CD4-positive, alpha-beta T cell treated with Interleukin-17A for 4 hours (primary cell): ENCODE measurements around the gene BTG4.

Experiments used
- DNase-seq: peaks from one replicate; pipeline ENCODE4 v3.0.0-alpha.2; 2020; ENCODE audit warnings: mixed read lengths

Gene BTG4

DNA sequence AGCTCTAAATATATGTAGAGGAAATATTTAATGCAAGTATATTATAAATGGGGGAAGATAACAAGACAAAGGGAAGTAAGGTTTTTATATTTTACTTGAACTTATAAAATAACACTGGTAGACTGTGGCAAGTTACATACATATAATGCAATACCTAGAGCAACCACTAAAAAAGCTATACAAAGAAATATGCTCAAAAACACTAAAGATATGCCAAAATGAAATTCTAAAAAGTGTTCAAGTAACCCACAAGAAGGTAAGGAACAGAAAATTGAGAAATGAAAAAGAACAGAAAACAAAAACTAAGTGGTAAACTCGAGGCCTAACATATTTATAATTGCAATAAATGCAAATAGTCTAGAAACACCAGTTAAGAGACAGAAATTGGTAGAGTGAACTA is 32.5 kb downstream of the BTG4 start:
- no peak for DNase-seq

DNA sequence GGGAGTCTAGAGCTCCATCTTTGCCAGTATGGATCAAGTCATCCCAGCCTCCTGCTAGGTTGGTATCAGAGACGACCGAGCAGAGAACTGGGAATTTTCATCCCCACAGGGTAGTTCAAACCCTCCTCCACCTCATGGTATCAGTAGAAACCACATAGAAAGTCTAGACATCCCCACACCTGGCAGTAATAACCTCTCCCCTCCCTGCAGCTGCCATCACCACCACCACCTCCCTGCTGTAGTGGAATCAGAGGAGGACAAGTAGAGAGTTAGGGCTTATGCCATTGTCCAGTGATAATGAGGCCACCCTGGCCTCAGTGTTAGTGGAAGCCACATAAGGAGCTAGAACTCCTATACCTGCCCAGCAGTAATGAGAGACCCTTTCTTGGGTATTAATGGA is 34.3 kb downstream of the BTG4 start:
- DNase-seq, result no peak

DNA sequence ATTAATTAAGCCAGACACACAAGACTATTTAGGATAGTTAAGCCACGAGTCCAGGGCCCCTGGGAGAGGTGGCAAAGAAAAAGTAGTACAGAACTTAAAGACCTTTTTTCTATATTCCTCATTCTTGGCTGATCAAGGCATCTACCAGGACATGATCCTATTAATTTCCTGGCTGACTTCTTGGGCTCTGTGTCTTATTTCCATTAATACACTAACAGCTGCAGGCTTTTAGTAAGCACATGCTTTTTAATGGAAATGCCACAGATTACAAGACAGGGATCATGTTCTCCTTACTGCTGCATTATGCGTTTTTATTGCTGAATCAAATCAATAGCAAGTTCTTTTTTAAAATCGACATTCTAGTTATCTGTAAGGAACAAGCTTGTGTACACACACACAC is 35.2 kb downstream of the BTG4 start:
- DNase-seq, result no peak

DNA sequence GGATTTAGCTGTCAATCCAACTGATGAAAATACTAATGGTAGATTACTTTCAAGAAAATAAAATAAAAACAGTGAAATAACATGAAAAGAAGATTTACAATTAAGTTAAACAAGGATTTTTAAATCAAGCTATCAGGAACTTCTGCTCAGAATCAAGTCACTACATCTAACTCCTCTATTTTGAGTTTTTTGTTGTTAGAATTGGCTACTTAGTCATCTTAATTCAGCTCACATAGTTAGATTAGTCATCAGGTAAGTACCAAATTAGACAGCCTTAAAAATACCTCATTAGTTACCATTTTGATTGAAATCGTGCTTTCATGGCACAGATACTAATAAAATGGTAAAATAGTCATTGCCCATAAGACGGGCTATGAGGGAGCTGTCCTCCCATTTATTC is 35.8 kb downstream of the BTG4 start:
- DNase-seq, result no peak

DNA sequence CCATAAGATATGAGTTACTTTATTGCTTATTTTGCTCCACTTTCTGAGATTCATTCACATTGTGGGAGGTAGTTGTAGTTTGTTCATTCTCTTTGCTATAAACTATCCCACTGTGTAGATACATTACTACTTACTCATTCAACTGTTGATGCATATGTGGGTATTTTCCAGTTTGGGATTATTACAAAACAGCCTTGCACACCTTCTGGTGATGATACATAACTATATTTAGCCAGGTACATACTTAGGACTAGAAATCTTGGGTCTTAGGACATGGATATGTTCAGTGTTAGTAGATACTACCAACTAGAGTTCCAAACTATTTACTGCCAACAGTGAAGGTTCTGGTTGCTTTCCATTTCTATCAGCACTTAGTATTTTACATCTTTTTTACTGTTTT is 37.8 kb downstream of the BTG4 start:
- no peak for DNase-seq

DNA sequence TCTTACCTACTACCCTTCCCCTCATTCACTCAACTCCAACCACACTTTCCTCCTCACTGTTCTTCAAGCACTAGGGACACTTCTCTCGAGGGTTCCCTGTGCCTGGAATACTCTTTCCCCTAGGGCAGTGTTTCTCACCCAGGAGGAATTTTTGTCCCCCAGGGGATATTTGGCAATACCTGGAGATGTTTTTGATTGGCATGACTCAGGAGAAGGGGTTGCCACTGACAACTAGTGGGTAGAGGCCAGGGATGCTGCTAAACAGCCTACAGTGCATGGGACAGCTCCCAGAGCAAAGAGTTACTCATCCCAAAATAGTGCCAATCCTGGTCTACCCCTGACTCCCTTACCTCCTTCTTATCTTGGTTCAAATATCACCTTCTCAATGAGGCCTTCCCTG is 40.0 kb downstream of the BTG4 start:
- no peak for DNase-seq

DNA sequence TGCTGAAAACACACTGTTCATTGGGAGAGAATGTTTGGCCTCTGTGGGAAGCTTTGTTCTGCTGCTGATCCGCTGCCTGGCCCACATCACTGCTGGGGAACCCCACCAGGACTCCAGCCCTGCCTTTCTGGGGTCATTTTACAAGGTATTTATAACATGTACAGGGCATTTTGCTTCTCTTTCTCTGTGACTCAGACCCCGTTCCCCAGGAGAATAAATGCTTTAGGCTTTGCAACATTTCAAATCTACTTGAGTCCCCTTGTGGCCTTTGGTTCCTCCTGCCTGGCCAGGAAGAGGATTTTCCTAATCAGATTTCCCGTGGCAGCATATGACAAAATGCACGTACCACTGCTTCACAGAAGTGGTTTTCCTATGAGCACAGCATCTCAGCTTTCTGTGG is 43.0 kb downstream of the BTG4 start:
- no peak for DNase-seq

DNA sequence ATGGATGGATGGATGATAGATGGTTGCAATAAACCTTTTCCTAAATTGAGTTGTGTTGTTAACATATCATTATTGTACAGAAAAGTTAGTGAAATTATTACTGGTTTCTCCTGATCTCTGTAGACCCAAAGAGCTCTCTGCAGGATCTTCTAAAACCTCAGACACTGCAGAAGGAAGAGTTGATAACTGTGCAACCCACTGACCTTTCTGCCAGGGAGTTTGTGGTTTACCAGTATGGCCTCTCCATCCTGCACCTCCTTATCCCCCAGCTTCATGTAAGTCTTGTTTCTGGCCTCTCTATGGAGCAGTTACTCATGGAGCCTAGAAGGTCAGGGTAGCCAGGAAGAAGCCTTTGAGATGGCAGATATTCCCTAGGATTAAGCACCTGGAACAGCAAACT is 45.6 kb downstream of the BTG4 start:
- DNase-seq, result no peak

DNA sequence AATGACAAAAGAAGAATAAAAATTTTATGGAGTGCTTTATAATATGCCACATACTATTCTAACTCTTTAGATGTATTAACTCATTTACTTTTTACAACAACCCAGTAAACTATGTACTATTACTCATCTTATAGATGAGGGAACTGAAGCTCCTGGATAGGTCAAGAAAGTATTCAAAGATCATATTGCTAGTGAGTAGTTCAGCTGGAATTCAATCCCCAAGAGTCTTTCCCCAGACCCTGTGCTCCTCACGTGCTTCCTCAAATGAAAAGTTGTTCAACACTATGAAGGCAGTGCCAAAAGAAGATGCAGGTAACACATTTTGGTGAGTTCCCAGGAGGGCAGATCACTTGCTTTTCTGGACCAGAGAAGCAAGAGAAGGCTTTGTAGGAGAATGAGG is 46.8 kb downstream of the BTG4 start:
- DNase-seq, result no peak

DNA sequence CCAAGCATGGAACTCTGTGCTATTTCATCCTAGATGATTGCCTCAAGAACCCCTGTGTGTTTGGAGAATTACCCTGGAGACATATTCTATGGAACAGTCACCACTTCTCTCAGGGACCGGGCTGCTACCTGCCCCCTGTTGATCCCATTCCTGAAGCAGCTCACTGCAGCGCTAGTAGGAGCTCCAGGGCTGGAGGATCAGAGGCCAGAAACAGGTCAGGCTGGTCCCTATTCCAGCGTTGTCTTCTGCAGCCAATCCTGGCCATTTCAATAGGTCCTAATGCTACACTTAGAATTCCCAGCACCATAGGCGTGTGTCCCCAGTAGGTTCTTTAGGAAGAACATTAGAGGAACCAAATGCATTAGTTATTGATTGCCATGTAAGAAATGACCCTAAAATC is 48.9 kb downstream of the BTG4 start:
- no peak for DNase-seq

DNA sequence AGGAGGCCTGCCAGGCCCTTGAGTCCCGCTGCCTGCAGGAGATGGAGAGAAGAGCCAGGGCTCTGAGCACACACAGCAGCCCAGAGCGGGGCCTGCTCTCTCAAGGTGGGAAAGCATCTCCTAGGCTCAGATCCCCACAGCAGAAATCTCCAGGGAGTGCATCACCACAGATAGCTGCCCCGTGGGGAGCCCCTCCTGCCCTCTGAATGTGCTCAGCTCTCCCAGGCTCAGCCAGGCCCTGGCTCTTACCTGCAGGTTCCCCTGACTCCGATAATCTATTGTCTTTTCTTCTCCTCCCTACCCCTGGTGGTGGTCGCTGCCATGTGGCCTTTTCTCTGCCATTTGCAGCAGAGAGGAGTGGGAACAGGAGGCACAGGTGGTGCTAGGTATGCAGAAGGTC is 49.9 kb downstream of the BTG4 start:
- DNase-seq, result no peak

DNA sequence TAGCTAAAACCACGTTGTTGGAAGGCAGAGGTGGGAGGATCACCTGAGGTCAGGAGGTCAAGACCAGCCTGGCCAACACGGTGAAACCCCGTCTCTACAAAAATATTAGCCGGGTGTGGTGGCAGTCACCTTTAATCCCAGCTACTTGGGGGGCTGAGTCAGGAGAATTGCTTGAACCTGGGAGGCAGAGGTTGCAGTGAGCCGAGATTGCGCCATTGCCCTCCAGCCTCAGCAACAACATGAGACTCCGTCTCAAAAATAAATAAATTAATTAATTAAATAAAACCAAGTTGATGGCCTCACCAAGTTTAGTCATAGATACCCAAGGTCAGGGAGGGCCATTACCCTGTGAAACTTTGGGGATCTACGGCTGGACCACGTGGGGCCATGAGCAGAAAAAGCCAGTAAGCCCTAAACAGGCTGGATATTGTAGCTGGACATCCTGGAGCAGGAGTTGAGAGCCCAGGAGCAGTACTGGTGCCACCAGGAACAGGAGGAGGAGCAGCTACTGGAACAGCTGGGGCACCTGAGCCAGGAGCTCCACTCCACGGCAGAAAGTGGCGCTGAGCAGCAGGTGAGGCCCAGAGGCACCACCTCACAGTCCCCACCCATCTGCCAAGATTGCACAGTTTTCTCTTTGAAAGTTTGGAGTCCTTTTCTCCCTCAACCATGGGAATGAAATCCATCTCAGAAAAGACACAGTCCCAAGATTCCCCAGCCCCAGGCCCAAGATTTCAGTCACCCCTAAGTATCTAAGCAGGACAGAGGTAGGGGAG is 50.5 kb downstream of the BTG4 start:
- DNase-seq, result no peak

DNA sequence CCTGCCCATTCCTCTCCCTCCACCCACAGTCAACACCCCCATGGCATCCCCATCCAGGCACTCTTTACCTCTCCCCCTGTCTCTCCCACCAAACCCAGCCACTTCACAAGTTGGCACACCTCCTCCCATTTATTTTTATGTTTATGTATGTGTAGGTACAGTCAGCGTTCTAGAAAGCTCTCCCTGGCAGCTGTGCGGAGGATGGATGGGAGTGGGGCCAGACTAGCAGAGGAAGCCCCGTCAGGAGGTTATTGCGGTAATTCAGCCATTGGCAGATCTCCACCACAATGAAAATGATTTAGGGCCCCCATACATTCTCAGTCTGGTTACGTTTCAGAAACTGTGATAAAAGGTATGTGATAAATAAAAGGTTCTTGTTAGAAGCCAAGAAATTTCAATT is 51.3 kb downstream of the BTG4 start:
- no peak for DNase-seq

DNA sequence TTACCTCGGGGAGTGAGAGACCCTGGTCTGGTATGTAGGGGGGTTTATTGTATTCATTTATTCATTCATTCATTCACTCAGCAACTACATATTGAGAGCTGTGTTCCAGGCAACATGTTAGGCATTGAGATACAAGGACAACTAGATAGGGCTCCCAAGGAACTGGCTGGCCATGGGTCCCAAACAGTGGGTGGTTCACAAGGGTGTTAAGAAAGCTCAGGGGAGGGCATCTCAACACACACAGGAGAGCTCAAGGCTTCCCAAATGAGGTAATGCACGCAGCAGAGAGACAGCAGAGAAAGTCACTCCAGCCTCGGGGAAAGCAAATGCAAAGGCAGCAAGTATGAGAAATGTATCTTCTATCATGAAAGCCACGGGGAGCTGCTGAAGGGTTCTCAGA is 51.8 kb downstream of the BTG4 start:
- no peak for DNase-seq

DNA sequence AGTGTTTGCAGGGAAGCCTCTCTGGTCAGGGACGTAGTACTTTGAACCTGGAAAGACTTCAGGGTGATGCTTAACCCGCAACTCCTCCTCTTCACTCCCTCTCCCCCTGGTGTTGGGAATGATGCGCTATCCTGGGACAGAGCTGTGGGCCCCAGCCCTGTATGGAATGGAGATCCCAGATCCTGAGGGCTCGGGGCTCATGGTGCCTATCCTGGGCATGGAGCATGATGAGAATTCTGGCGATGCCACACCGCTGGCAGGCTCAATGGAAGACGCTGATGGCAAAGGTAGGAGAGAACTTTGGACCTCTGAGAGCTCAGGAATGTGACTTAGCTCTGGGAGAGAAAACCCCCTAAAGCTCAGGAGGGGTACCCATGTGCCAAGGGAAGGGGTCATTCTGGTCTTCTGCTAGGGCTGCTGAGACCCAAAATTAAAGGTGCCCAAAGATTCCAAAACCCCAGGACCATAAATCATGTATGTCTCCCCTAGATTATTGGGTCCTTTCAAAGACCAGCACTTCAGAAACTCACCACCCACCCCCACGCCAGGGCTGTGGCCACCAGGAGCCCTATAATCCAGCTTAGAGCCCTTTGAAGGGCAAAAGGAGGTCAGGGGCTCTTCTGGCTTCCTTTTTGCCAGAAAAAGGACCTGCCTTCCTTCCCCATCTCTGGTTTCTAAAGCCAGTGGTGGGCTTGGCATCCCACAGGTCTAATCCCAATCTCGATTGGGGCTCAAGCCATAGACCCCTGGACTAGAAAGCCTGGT is 52.5 kb downstream of the BTG4 start:
- no peak for DNase-seq

DNA sequence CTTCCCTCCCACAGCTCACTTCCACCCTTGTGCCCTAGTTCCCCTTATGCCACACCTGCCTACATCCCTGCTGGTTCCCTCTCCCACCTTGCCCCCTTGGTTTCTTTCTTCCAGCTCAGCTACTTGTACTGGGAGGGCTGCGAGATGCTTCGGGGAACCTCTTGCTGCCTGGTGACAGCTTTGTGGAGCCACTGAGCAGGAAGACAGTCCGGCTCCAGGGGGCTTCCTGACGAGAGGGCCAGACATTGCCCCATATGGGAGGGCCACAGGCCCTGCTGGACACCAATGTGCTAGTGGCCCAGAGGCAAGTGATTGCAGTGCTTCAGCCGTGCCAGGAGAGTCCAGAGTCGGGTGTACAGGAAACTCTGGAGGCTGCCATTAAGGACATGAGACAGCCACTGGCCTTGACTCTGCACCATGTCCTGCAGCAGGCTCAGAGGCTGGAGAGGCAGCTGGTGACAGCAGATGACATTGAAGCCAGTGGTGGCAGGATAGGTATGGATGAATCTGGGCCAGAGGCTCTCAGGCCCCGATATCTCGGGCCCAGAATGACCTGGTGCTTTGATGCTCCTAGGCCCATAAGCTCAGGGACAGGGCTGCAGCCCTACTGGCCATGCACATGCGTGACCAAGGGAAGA is 54.3 kb downstream of the BTG4 start:
- no peak for DNase-seq

DNA sequence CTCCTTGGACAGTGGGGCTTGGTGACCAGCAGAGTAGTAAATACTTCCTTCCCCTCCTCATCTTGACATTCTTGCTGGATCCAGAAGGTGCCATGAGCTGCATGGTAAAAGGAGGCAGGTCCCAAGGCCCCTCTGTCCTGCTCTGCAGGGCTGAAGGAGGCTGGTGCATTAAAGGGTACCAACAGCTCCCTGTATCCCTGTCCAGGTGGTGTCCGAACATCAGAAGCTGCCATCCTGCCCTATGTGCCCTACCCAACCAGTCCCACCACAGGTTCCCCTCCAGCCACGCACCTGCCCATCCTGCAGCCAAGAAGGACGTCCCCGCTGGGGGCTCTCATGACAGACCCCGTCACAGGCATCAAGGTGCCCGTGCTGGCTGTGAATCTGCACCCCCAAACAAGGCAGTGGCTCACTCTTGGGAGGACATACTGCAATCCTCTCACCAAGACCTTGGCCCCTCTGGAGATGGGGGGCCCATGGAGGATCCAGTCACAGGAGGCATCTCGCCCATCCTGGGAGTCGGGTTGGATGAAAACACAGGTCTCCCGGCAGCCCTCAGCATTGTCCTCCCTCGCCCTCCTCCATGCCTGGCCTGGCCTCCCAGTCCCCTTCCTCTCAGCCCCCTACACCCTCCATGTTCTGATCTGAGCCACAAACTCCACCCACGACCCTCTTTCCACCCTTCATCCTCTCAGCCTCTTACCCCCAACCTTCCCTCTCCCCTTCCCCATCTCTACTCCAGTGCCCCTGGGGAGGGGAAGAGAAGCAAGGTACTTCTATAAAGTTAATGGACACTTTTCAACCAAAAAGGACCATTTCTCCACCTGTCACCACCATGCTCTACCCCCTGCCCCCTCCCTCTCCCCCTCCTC is 55.1 kb downstream of the BTG4 start:
- no peak for DNase-seq

DNA sequence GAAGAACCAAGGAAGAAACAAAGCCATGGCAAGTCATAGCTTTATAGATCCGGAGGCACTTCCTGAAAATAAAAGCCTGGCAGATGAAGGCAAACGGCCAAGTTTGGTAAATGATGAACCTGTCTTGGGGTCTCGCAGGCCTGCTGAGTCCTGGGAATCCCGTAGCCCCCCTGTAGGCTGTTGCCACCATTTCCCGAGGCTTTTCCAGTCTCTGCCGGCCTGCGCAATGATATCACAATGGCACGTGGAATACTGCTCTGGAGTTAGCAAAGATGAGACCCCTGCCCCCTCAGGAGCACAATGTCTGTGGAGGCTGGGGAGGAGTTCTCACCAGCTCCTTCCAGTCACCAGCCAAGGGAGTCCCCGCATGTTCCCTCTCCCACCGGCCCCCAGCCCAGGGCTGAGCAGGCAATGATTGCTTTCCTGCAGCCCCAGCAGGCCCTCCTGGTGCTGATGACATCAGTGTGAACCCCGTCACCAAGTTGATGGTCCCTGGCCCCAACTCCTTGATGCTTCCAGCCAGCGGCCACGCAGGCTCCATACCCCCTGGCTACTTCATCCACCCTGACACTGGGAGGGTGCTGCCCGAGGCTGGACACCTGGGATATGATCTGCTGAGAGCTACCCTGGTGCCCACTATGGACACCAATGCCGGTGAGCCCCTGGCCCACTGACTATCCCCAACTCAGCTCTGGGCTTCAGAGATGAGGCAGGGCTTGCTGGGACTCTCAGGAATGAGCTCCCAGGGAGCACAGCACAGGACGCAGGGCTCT is 55.9 kb downstream of the BTG4 start:
- DNase-seq, result no peak

DNA sequence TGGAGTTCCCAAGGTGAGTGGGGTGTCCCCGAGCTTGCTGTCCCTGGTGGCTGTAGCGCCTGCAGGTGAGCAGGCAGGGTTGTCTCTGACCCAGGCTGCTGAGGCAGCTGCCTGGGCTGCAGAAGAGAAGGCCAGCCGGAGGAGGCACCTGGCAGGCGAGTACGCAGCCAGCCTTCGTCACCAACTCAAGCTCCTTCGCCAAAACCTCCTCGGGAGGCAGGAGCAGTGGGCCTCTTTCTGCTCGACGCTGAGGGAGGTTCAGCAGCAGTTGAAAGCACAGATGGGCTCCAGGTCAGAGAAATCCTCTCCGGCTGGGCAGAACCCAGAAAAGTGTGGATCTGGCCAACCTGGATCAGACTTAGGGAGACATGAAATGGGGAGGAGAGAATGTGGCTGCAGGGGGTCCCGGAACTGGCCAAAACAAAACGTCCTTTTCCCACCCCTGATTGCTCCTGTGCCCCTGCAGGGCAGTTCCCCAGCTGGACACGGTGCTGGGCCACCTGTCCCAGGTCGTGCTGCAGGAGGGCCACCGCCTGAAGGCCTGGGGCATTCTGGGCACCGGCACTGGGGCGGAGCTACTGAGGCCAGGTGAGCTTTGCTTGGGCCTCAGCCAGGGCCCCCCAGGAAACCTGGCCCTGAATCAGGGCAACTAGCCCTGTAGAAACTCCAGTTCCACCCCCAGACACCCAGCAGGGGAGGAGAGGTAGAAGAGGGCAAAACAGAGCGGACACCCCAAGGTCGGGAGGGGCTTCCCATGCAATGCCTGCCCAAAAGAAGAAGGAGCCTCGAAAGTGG is 56.7 kb downstream of the BTG4 start:
- DNase-seq, result no peak

DNA sequence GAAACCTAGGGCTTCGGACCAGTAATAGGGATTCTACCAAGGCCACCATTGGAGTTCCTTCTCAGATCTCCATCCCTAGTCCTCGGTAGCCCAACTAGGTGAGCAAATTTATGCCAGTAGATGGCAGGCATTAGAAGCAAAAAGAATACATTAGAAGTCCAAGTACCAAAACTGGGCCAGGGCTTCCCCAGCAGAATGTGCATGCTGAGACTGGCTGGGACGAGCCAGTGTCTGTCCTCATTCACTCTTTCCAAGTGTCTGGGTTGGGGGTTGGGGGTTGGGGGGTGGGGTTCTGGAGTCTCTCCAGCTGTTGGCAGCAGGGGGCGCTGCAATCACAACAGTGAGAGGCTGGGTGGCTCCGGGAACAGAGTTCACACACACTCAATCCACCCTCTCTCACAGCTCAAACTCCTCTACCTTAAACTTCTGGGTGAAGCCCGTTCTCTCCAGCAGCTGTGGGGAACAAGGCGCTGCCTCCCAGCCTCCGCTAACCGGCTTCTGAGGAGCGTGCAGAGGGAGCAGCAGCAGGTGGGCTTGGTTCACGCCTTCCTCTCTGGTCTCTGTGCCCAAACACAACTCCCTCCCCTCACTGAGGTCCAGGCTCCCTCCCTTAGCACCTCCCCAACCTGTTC is 57.5 kb downstream of the BTG4 start:
- peak; percentile 50 for DNase-seq
